HFF-Myc (cell line): Measurements from ENCODE around the gene OSTM1.

Experiments used
- DNase-seq: peaks from one replicate; pipeline ENCODE4 v3.0.0-alpha.2; 2011; ENCODE audit warnings: low read depth; ENCODE audit errors: extremely low read depth
- H3K4me3 ChIP-seq: replicated peaks from 2 replicates; pipeline ENCODE4 v1.5.1; 2011; ENCODE audit warnings: low read depth, mild to moderate bottlenecking, control low read depth, low read length
- CTCF ChIP-seq: IDR thresholded peaks from 2 replicates; pipeline ENCODE4 v1.5.1; 2012; ENCODE audit warnings: mild to moderate bottlenecking, low read depth, low read length, control low read depth; ENCODE audit errors: missing control alignments

OSTM1 gene

GRCh38 chr6:108074359-108075144, at the start of gene OSTM1:
Gene OSTM1 (minus strand): TSS chr6:108074741. CDS start chr6:108074651, 90 bp downstream.
- no peak for DNase-seq
- peak within 1 kb of the TSS; percentile 91 for H3K4me3 ChIP-seq
- TF ChIP-seq CTCF = no peak

- no peak overlapping the region for H3K4me3 ChIP-seq
- no peak for TF ChIP-seq CTCF
- DNase-seq = no peak
These were observed 49.4 kb upstream of the OSTM1 start for GRCh38 chr6:108123946-108124345.

- TF ChIP-seq CTCF = no peak
- no peak for DNase-seq
- no peak overlapping the region for H3K4me3 ChIP-seq
These were observed 49.0 kb upstream of the OSTM1 start for GRCh38 chr6:108123481-108123929.

- H3K4me3 ChIP-seq = no peak overlapping the region
- DNase-seq = no peak
- no peak for TF ChIP-seq CTCF
These were observed 47.1 kb upstream of the OSTM1 start for GRCh38 chr6:108121612-108122011.

GRCh38 chr6:108120311-108120710, 45.8 kb upstream of the OSTM1 start:
- H3K4me3 ChIP-seq = no peak overlapping the region
- DNase-seq = no peak
- TF ChIP-seq CTCF = no peak

- H3K4me3 ChIP-seq = no peak overlapping the region
- DNase-seq = no peak
- no peak for TF ChIP-seq CTCF
These were observed 45.2 kb upstream of the OSTM1 start for GRCh38 chr6:108119769-108120141.
